Measurements from ENCODE around the gene DCTN3. TPM values are rescaled to one million over a fixed set of nuclear protein-coding genes. Genes with fewer than 3 reads are reported as not detected.

Gene DCTN3
- total RNA-seq, 1 donor = 43.6 TPM

DNA sequence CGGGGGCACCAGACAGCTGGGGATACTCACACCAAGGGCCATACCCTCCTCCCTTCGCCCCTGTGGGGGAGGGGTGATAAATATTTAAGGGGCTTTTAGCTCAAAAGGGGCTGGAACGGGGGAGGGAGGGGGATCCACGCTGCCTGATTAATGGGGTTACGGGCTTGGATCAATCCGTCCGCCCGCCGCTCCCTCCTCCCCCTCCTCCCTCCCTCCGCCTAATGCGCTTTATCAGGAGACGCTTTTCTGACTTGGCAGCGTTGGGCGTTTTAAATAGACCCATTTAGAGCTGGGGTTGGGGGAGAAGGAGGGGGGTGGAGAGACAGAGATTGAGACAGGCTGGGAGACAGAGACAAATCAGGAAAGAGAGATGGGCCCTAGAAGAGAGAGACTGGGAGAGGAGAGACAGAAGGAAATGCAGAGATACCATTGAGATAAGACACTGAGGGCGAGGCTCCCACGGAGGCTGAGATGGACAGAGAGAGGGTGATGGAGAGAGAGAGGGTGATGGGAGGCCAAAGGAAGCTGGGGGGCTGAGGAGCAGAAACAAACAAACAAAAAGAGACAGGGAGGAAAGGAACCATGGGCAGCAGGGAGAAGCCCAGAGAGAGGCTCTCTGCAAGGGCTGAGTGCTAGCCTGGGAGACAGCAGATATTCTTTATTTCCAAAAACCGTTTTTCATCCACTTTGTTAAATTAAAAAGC is 41.0 kb downstream of the DCTN3 start:
- Histone ChIP-seq H3K9me3 (ENCODE audit: low read depth, low read length) (no peaks in the 10 kb centered on the region), H3K4me3 (ENCODE audit: low read length) (no peak overlapping the region), H3K27me3 (ENCODE audit: insufficient read depth, low read length) (peaks cover 63% of the 10 kb centered on the region), H3K4me1 (ENCODE audit: insufficient read depth, low read length) (peaks cover 6% of the 10 kb centered on the region)

DNA sequence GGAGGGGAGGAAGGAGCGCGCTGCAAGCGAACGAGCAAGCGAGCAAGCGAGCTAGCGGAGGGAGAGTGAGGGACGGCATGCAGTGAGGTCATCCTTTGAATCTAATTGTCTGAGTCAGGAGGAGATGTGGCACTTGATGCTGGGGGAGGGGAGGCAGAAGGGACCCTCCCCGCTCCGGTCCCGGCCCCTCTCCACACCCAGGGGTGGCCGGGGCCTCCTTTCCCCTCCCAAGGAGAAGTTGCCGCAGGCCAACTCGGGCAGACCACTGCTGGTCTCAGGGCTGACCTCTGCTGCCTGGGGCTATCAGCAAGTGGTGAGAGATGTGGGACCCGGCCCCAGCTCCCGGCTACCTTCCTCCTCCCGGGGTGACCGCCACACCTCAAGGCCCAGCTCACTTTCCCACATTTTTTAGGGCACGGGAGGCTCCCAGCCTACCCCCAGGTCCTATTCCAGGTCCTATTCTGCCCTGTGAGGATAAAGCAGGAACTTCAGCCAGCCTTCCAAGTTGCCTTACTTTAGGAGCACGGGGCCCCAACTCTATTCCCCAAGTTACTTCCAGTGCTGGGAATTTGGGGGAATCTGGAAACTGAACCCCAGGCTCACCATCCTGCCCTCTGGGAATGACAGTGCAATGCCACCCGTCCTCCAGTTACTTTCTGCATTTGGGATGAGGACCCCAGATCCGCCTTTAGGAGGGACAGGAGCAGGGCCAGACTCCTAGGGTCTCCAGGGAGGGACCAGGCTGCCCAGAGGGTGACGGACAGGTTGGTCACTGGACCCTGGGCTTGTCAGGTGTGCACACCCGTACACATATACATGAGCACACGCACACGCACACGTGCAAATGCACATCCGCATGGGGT is 41.8 kb downstream of the DCTN3 start:
- Histone ChIP-seq H3K4me3 (ENCODE audit: low read length) (no peak overlapping the region), H3K27me3 (ENCODE audit: insufficient read depth, low read length) (peaks cover 60% of the 10 kb centered on the region), H3K9me3 (ENCODE audit: low read depth, low read length) (no peaks in the 10 kb centered on the region)

DNA sequence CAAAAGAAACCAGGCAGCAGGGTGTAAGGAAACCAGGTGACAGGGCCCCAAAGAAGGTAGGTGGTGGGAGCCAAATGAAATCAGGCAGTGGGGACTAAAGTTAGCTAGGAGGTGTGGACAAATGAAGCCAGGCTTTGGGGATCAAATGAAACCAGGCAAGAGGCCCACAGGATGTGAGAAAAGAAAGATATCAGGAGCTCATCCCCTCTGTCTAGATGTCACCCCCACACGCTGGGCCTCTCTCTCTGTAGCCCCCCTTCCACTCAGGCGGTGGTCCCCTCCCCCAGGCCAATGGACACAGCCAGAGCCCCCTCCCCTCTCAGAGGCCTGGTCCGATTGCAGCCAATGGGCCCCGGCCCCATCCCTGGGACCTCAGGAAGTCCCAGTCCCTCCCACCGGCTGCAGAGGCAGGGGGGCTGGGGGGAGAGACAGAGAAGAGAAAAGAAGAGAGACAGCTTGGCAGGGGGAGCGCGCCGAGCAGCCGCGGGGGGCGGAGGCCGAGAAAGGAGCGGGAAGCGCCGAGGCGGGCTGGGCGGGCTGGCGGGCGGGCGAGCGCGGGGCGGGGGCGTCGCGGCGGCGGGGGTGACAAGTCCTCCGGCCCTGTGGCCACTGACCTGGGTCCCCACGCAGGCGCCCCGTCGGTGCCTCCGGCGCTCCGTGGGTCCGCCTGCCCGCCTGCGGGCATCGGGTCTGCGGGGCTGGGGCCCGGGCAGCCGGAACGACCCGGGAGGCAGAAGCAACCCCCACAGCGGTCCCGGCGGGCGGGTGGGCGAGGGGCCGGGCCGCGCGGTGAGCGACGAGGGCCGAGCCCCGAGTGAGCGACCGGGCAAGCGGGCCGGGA is 42.7 kb downstream of the DCTN3 start:
- Histone ChIP-seq H3K4me3 (ENCODE audit: low read length) (no peak overlapping the region), H3K4me1 (ENCODE audit: insufficient read depth, low read length) (peaks cover 6% of the 10 kb centered on the region), H3K9me3 (ENCODE audit: low read depth, low read length) (no peaks in the 10 kb centered on the region), H3K27me3 (ENCODE audit: insufficient read depth, low read length) (peaks cover 57% of the 10 kb centered on the region)

More for the DNA sequence above, 41.8 kb downstream of the DCTN3 start:
- H3K4me1 ChIP-seq (ENCODE audit: insufficient read depth, low read length) = peaks cover 6% of the 10 kb centered on the region

DNA sequence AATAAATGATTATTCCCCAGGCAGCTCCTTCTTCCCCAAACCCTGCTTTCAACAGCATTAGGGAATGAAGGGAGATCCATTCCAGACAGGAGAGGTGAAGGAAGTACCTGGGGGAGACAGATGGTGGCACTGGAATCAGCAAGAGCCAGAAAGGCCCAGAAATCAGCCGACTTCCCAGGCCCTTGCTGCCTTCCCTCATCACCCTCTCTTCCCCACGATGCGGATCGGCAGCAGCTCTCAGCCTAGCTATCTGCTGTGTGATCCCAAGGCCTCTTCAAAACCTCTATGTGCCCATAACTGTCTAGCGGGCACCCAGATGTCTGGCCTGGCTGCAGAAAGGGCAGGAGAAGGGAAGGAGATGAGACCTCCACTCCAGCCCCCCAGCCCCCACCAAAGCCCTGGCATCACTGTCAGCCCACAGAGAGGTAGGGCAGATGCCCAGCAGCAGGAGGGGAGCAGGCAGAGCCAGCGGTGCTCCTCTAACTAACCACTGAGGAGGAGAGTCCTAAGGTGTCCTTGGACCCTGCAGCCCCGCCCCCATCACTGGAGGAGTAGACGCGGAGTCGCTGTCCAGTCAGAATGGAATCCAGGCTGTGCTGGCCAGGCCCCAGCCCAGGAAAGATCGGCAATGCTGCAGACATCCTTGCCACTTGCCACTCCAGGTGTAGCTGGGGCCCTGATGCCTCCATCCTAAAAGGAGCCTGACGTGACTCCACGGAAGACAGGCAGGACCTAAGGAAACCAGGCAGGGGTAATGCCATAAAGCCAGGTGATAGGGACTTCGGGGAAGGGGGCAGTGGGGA is 43.5 kb downstream of the DCTN3 start:
- peaks cover 6% of the 10 kb centered on the region for H3K4me1 ChIP-seq (ENCODE audit: insufficient read depth, low read length)
- peaks cover 52% of the 10 kb centered on the region for H3K27me3 ChIP-seq (ENCODE audit: insufficient read depth, low read length)
- no peaks in the 10 kb centered on the region for H3K9me3 ChIP-seq (ENCODE audit: low read depth, low read length)
- no peak overlapping the region for H3K4me3 ChIP-seq (ENCODE audit: low read length)

DNA sequence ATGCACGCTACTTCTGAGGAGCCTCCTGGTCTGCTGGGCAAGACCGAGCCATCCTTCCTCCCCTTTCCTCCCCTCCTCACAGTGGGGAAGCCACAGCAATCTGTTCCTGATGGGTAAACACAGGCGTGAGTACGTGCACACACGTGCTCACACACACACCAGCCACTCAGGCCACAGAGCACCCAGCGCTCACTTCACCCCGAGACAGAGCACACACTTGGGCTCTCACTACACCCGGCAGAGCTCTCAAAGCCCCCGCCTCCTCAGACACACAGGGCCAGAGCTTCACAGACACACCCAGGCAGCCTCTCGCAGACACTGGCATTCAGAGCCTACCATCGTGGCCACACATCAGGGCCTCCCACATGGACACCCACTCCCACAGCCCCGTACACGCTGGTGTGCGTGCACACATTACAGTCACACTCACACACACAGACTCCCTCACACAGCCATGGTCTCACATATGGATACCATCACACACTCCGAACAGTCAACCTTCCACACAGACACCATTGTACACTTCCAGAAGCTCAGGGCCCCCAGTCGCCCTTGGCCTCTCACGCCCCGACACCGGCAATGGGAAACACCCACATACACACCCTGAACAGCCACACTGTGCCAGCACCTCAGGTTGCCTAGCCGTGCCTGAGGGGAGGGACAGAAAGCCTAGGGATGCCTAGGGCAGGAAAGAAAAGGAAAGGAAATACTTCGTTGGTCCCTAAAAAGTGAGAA is 44.3 kb downstream of the DCTN3 start:
- Histone ChIP-seq H3K4me1 (ENCODE audit: insufficient read depth, low read length) (peaks cover 6% of the 10 kb centered on the region), H3K4me3 (ENCODE audit: low read length) (no peak overlapping the region), H3K9me3 (ENCODE audit: low read depth, low read length) (no peaks in the 10 kb centered on the region), H3K27me3 (ENCODE audit: insufficient read depth, low read length) (peaks cover 45% of the 10 kb centered on the region)

DNA sequence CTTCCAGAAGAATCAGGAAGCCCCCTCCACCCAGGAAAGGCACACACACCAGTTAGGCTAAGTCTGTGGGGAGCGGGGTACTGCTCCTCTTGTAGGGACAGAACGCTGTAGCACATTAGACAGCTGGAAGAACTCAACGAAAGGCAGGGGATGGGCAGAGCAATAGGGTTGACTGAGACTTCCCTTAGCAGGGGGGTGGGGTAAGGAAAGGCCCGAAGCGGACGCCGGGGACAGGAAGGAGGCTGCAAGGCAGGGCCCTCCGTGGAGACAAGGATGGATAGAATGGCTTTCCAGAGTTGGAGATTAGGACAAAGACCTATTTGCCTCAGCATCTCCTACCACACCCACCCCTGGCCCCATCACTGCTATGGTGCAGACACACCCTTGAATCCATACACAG is 45.1 kb downstream of the DCTN3 start:
- Histone ChIP-seq H3K27me3 (ENCODE audit: insufficient read depth, low read length) (peaks cover 37% of the 10 kb centered on the region), H3K4me1 (ENCODE audit: insufficient read depth, low read length) (peaks cover 6% of the 10 kb centered on the region), H3K4me3 (ENCODE audit: low read length) (no peak overlapping the region), H3K9me3 (ENCODE audit: low read depth, low read length) (no peaks in the 10 kb centered on the region)

DNA sequence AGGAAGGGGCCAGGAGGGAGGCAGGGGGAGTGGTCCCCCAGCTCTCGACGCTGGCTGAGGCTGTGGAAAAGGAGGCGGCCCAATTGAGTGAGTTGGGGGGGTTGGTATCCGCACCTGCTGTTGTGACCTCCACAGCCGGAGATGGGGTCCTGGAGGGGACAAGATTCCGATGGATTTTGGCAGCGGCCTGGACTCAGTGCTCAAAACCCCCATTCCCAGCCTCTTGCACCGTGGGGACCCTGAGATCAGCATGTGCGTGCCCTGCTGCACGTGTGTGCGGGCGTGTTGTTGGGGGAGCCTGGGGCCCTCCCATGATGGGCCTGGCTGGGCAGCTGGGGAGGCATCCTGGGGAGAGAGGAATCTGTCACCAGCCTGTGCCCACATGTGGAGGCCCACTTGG is 45.7 kb downstream of the DCTN3 start:
- Histone ChIP-seq H3K9me3 (ENCODE audit: low read depth, low read length) (no peaks in the 10 kb centered on the region), H3K27me3 (ENCODE audit: insufficient read depth, low read length) (peaks cover 30% of the 10 kb centered on the region), H3K4me3 (ENCODE audit: low read length) (no peak overlapping the region), H3K4me1 (ENCODE audit: insufficient read depth, low read length) (peaks cover 6% of the 10 kb centered on the region)

DNA sequence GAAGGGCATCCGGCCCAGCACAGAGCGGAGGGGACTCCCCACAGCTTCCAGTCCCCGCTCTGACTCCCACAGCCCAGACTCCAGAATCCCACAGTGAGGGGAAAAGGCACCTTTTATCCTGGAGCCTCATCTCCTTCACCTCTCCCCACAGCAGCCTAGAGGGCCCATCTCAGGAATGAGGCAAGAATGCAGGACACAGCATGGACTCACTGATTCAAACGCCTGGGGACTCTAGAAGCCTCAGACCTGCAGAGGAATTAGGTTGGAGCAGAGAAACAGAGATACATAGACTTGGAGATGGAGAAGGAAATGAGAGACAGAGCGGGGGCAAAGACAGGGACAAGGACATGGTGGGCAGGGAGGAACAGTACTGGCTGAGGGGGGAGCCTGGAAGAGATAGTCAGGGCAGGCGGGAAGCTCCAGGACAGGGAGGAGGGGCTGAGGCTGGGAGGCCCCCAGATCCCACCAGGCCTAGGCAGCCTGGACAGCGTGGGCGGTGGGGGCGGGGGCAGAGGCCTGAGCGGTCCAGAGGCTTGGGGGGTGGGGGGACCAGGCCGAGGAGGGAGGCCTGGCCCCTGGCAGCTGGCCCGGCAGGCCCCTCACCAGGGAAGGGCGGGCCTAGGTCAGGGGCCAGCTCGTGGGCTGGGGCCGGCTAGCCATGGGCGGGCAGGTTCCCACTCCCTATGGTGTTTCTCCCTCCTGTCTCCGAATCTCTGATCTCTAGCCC is 46.5 kb downstream of the DCTN3 start:
- Histone ChIP-seq H3K9me3 (ENCODE audit: low read depth, low read length) (no peaks in the 10 kb centered on the region), H3K27me3 (ENCODE audit: insufficient read depth, low read length) (peaks cover 25% of the 10 kb centered on the region), H3K4me1 (ENCODE audit: insufficient read depth, low read length) (peaks cover 6% of the 10 kb centered on the region), H3K4me3 (ENCODE audit: low read length) (no peak overlapping the region)

DNA sequence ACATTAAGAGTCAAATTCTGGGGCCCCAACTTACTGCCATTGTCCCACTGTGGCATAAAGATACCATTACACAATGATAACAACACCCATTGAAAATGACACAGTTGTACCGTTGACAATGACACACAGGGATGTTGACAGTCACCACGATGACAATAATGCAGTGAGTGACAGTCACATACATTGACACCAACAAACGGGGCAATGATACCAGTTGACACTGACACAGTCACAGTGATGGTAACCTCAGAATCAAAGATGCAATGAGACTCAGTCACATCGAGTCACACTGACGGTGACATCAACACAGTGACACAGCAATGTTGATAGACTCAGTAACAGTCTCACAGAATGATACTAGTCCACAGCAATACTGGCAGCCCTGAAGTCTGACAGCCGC is 47.7 kb downstream of the DCTN3 start:
- Histone ChIP-seq H3K4me1 (ENCODE audit: insufficient read depth, low read length) (no peaks in the 10 kb centered on the region), H3K4me3 (ENCODE audit: low read length) (no peak overlapping the region), H3K9me3 (ENCODE audit: low read depth, low read length) (no peaks in the 10 kb centered on the region), H3K27me3 (ENCODE audit: insufficient read depth, low read length) (peaks cover 18% of the 10 kb centered on the region)

DNA sequence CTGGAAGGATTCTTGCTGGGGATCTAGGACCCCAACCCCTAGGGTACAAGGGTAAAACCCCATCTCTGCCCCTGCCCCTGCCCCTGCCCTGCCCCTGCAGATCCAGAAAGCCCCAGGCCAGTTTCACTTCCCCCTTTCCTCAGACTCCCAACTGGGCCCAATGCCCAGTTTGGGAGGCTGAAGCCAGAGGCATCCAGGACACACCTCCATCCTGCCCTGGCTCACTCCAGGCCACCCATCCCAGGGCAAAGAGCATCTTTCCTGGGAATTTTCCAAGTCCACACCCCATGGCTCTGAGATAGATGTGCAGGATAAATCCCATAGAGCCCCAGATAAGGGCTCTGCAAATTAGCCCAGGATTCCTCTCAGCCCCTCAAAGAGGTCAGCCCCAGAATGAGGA is 48.2 kb downstream of the DCTN3 start:
- H3K9me3 ChIP-seq (ENCODE audit: low read depth, low read length) = no peaks in the 10 kb centered on the region
- peaks cover 13% of the 10 kb centered on the region for H3K27me3 ChIP-seq (ENCODE audit: insufficient read depth, low read length)
- H3K4me3 ChIP-seq (ENCODE audit: low read length) = no peak overlapping the region
- no peaks in the 10 kb centered on the region for H3K4me1 ChIP-seq (ENCODE audit: insufficient read depth, low read length)

DNA sequence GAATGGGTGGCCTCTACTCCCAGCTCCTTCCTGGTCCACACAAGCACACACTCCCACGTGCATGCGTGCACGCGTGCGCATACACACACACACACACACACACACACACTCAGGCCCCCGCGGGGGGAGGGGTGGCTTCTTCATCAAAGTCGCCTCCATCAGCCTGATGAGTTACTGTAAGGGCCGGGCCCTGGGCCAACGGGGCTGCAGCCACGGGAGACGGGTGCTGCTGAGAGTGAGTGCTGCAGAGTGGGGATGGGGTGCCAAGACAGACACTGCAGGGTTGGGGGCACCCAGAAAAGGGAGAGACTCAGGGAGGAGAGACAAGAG is 48.8 kb downstream of the DCTN3 start:
- H3K4me3 ChIP-seq (ENCODE audit: low read length) = no peak overlapping the region
- H3K27me3 ChIP-seq (ENCODE audit: insufficient read depth, low read length) = peaks cover 7% of the 10 kb centered on the region
- no peaks in the 10 kb centered on the region for H3K9me3 ChIP-seq (ENCODE audit: low read depth, low read length)
- H3K4me1 ChIP-seq (ENCODE audit: insufficient read depth, low read length) = no peaks in the 10 kb centered on the region

DNA sequence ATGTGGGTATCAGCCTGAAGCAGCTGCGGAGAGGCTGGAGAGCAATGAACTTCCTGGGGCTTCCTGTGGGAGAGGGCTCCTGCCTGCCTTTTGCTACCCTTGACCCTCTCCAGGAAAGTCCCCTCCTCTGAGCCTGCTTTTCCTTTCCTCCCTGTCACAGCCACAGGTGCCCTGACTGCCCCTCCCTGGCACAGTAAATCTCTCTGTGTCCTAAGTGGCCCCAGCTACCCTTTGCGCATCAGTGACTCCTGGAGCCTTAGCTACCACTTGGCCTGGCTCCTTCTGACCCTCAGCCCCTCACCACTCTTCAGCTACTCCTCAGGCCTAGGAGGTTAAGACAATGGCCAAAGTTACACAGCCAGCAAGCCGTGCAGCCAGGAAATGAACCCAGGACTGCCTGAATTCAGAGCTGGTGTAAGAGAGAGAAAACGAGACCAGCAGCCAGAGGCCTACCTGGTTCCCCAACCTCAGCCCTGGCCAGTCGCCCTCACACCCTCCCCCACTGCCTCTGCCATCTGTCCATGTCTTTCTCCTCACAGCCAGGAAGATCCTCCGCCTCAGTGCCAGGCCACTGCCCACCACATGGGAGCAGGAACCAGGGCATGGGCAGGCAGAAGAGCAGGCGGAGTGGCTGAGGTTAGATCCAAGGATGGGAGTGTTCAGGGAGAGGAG is 49.4 kb downstream of the DCTN3 start:
- Histone ChIP-seq H3K9me3 (ENCODE audit: low read depth, low read length) (no peaks in the 10 kb centered on the region), H3K27me3 (ENCODE audit: insufficient read depth, low read length) (peaks cover 2% of the 10 kb centered on the region), H3K4me1 (ENCODE audit: insufficient read depth, low read length) (no peaks in the 10 kb centered on the region), H3K4me3 (ENCODE audit: low read length) (no peak overlapping the region)

DNA sequence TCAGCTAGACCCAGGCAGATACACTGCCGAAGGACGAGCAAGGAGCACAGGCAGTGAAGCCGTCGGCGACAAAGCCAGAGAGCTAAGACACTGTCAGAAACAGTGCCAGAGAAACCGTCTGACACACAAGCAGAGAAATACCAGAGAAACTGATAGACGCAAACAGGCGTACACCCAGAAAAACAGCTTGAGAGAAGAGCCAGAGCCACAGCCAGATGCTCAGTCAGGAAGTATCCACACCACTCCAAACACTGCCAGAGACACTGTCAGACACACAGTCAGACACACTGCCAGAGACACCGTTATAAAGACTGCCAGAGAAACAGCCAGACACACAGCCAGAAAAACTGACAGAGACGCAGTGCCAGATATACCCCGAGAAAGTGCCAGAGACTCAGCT is 49.9 kb downstream of the DCTN3 start:
- no peaks in the 10 kb centered on the region for H3K27me3 ChIP-seq (ENCODE audit: insufficient read depth, low read length)
- no peaks in the 10 kb centered on the region for H3K9me3 ChIP-seq (ENCODE audit: low read depth, low read length)
- H3K4me3 ChIP-seq (ENCODE audit: low read length) = no peak overlapping the region
- no peaks in the 10 kb centered on the region for H3K4me1 ChIP-seq (ENCODE audit: insufficient read depth, low read length)

Data from mononuclear cell (primary cell).